ENCODE measurements around the gene LENG9.

- TF ChIP-seq, protein P1, sequence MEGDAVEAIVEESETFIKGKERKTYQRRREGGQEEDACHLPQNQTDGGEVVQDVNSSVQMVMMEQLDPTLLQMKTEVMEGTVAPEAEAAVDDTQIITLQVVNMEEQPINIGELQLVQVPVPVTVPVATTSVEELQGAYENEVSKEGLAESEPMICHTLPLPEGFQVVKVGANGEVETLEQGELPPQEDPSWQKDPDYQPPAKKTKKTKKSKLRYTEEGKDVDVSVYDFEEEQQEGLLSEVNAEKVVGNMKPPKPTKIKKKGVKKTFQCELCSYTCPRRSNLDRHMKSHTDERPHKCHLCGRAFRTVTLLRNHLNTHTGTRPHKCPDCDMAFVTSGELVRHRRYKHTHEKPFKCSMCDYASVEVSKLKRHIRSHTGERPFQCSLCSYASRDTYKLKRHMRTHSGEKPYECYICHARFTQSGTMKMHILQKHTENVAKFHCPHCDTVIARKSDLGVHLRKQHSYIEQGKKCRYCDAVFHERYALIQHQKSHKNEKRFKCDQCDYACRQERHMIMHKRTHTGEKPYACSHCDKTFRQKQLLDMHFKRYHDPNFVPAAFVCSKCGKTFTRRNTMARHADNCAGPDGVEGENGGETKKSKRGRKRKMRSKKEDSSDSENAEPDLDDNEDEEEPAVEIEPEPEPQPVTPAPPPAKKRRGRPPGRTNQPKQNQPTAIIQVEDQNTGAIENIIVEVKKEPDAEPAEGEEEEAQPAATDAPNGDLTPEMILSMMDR (IDR thresholded peaks at IDR 0.05; ENCODE audit: low read depth, low read length): no peak
- TF ChIP-seq MAX (IDR thresholded peaks at IDR 0.05; ENCODE audit: low read depth, low read length) (no peak), POLR2A (IDR thresholded peaks at IDR 0.05; ENCODE audit: extremely low read depth, insufficient read length) (no peak), MYC (IDR thresholded peaks at IDR 0.05; ENCODE audit: low read depth, low read length) (no peak)
Measured at GRCh38 chr19:54424201-54424600, 39.4 kb downstream of the LENG9 start.

Measured in NB4 (cell line).